Endodermal cell (in vitro differentiated cells): ENCODE measurements around the gene SLC45A2. TPM values are rescaled to one million over a fixed set of nuclear protein-coding genes. Genes with fewer than 3 reads are reported as not detected.

ENCODE experiments used
- DNase-seq: peaks from one replicate; pipeline ENCODE4 v3.0.0-alpha.2; 2017
- H3K27ac ChIP-seq: 2 replicates; pipeline ENCODE4 v1.5.1; 2013; ENCODE audit warnings: mild to moderate bottlenecking, low read depth, low read length, moderate library complexity
- H3K27me3 ChIP-seq: 2 replicates; pipeline ENCODE4 v1.6.1; 2013; ENCODE audit warnings: mild to moderate bottlenecking, low read length, moderate library complexity; ENCODE audit not compliant: insufficient read depth, control insufficient read depth, poor library complexity, severe bottlenecking
- H3K36me3 ChIP-seq: 2 replicates; pipeline ENCODE4 v1.7.0; 2013; ENCODE audit warnings: mild to moderate bottlenecking, low read length, moderate library complexity; ENCODE audit not compliant: control insufficient read depth, insufficient read depth
- H3K4me1 ChIP-seq: one replicate; pipeline ENCODE4 v1.7.0; 2013; ENCODE audit warnings: low read length; ENCODE audit not compliant: control insufficient read depth, insufficient read depth
- H3K4me3 ChIP-seq: 2 replicates; pipeline ENCODE4 v1.5.1; 2013; ENCODE audit warnings: mild to moderate bottlenecking, low read length, moderate library complexity
- H3K9ac ChIP-seq: 2 replicates; pipeline ENCODE4 v1.6.1; 2013; ENCODE audit warnings: mild to moderate bottlenecking, low read length, moderate library complexity; ENCODE audit not compliant: poor library complexity, severe bottlenecking; ENCODE audit errors: extremely low read depth
- H3K9me3 ChIP-seq: 2 replicates; pipeline ENCODE4 v1.6.1; 2013; ENCODE audit warnings: mild to moderate bottlenecking, low read length, moderate library complexity; ENCODE audit not compliant: control insufficient read depth
- H3K27ac Mint-ChIP-seq: 2 replicates; pipeline ENCODE4 v1.8.0; 2020; ENCODE audit warnings: mixed read lengths
- H3K27me3 Mint-ChIP-seq: 2 replicates; pipeline ENCODE4 v1.8.0; 2021; ENCODE audit warnings: mild to moderate bottlenecking, mixed read lengths; ENCODE audit not compliant: insufficient read depth
- H3K36me3 Mint-ChIP-seq: 2 replicates; pipeline ENCODE4 v1.8.0; 2020; ENCODE audit warnings: low read depth, mixed read lengths
- H3K4me1 Mint-ChIP-seq: 2 replicates; pipeline ENCODE4 v1.8.0; 2020; ENCODE audit warnings: mixed read lengths
- H3K4me3 Mint-ChIP-seq: 2 replicates; pipeline ENCODE4 v1.8.0; 2020; ENCODE audit warnings: mild to moderate bottlenecking, moderate library complexity, mixed read lengths
- H3K9me3 Mint-ChIP-seq: 2 replicates; pipeline ENCODE4 v1.8.0; 2020; ENCODE audit warnings: mild to moderate bottlenecking, mixed read lengths
- CTCF ChIP-seq: fragments of 200-600 bp; sonication (generic); conservative IDR thresholded peaks from 2 replicates; pipeline ENCODE4 v1.5.0; 2021; ENCODE audit warnings: antibody characterized with exemption, mild to moderate bottlenecking
- WGBS, 2 experiments: methylation state at CpG; one replicate each; pipeline versions ENCODE4 v1.1.5 to v1.1.7; 2013; ENCODE audit warnings: missing lambda C conversion rate in 2 of 2, mixed read lengths in 1 of 2; ENCODE audit not compliant: insufficient coverage in 1 of 2, insufficient read length in 1 of 2; 5-methylcytosine and 5-hydroxymethylcytosine counted together
- total RNA-seq, 2 donors: library from RNA; stranded (reverse); fragmentation: NEBNext Ultra II Directional in 1 of 2; extraction: Animal tissue kit (Norgen Biotek cat#: 25700) in 1 of 2; gene quantifications; 2 replicates in 1 of 2; 3 replicates in 1 of 2; pipeline ENCODE4 v1.2.1, GENCODE V29; 2021

Gene SLC45A2
- total RNA-seq, 2 donors from 2014 or later = 0.20 TPM; not detected in 1

GRCh38 chr5:33936381-33937016 is 48.0 kb downstream of the SLC45A2 start, which contains the start of gene RXFP3:
Gene RXFP3, plus strand, starts transcription at chr5:33936386. Its CDS starts 355 bp downstream, at chr5:33936741.
- Histone ChIP-seq H3K9me3 (no peaks in the 10 kb centered on the region), H3K27ac (no peak within 1 kb of the TSS), H3K27me3 (peaks cover 20% of the 10 kb centered on the region), H3K4me3 (peak within 1 kb of the TSS; percentile 80), H3K36me3 (no peaks in the 10 kb centered on the region), H3K9ac (no peak within 1 kb of the TSS), H3K4me1 (peaks cover 3% of the 10 kb centered on the region)
- peak within 1 kb of the TSS; percentile 62 for H3K4me3 Mint-ChIP-seq
- DNase-seq = no peak
- peaks cover 39% of the 10 kb centered on the region for H3K27me3 Mint-ChIP-seq
- no peak for TF ChIP-seq CTCF
- peaks cover 14% of the 10 kb centered on the region for H3K4me1 Mint-ChIP-seq
- H3K27ac Mint-ChIP-seq = no peak within 1 kb of the TSS
- H3K9me3 Mint-ChIP-seq = peaks cover 1% of the 10 kb centered on the region
- WGBS, 2 experiments = 49 to 51% methylated on average over 25 to 45 of the region's 45 CpGs
- no peaks in the 10 kb centered on the region for H3K36me3 Mint-ChIP-seq

- H3K9me3 Mint-ChIP-seq = peaks cover 1% of the 10 kb centered on the region
- H3K4me1 ChIP-seq = peaks cover 3% of the 10 kb centered on the region
- peaks cover 35% of the 10 kb centered on the region for H3K27me3 Mint-ChIP-seq
- no peak overlapping the region for H3K27ac Mint-ChIP-seq
- DNase-seq = peak; percentile 95
- H3K27ac ChIP-seq = no peak overlapping the region
- no peak for TF ChIP-seq CTCF
- no peaks in the 10 kb centered on the region for H3K36me3 Mint-ChIP-seq
- no peaks in the 10 kb centered on the region for H3K36me3 ChIP-seq
- WGBS, 2 experiments = 2 to 3% methylated on average over 19 to 30 of the region's 30 CpGs
- H3K9me3 ChIP-seq = no peaks in the 10 kb centered on the region
- H3K4me3 ChIP-seq = peak overlapping the region; percentile 80
- H3K4me3 Mint-ChIP-seq = peak overlapping the region; percentile 62
- peaks cover 19% of the 10 kb centered on the region for H3K4me1 Mint-ChIP-seq
- H3K9ac ChIP-seq = no peak overlapping the region
- peaks cover 20% of the 10 kb centered on the region for H3K27me3 ChIP-seq
These were observed 48.5 kb downstream of the SLC45A2 start for GRCh38 chr5:33936004-33936380.

- no peak overlapping the region for H3K27ac ChIP-seq
- no peaks in the 10 kb centered on the region for H3K36me3 ChIP-seq
- peaks cover 1% of the 10 kb centered on the region for H3K9me3 Mint-ChIP-seq
- 80 to 82% methylated on average over 1 of the region's 1 CpG for WGBS, 2 experiments
- H3K4me3 Mint-ChIP-seq = no peak overlapping the region
- H3K4me1 ChIP-seq = peaks cover 16% of the 10 kb centered on the region
- H3K27me3 ChIP-seq = peaks cover 20% of the 10 kb centered on the region
- no peak for TF ChIP-seq CTCF
- no peaks in the 10 kb centered on the region for H3K9me3 ChIP-seq
- H3K4me1 Mint-ChIP-seq = peaks cover 32% of the 10 kb centered on the region
- H3K27ac Mint-ChIP-seq = no peak overlapping the region
- no peaks in the 10 kb centered on the region for H3K36me3 Mint-ChIP-seq
- no peak overlapping the region for H3K9ac ChIP-seq
- DNase-seq = no peak
- H3K4me3 ChIP-seq = no peak overlapping the region
- H3K27me3 Mint-ChIP-seq = peaks cover 31% of the 10 kb centered on the region
These were observed 50.3 kb downstream of the SLC45A2 start for GRCh38 chr5:33934176-33934575.
